ENCODE results near the gene WFDC10B. TPM values are rescaled to one million over a fixed set of nuclear protein-coding genes. Genes with fewer than 3 reads are reported as not detected.

Gene WFDC10B
- total and polyA plus RNA-seq, 9 of the 15 experiments (the other 6 are each of a cell fraction or from before 2014, with no cell fraction given), result not detected

- Histone ChIP-seq H3K4me2 (ENCODE audit: insufficient read depth, low read length) (no peak overlapping the region), H3K9me1 (ENCODE audit: control insufficient read depth, insufficient read depth, low read length) (no peaks in the 10 kb centered on the region), H3K9ac (ENCODE audit: insufficient read depth in 1 of 2, low read depth in 2 of 2, low read length in 2 of 2) (no peak overlapping the region), H3K4me3 (no peak overlapping the region), H3K36me3 (ENCODE audit: control insufficient read depth, insufficient read depth, low read length) (no peaks in the 10 kb centered on the region), H3K79me2 (ENCODE audit: control insufficient read depth, insufficient read depth, low read length) (no peaks in the 10 kb centered on the region), H3K27me3 (ENCODE audit: control insufficient read depth in 2 of 2, insufficient read depth in 2 of 2, low read length in 2 of 2) (no peaks in the 10 kb centered on the region), H3K4me1 (replicated peaks in 1 of 2; ENCODE audit: control insufficient read depth in 2 of 2, insufficient read depth in 2 of 2, low read length in 2 of 2) (no peaks in the 10 kb centered on the region), H4K20me1 (replicated peaks; ENCODE audit: control insufficient read depth, insufficient read depth, low read length) (no peaks in the 10 kb centered on the region), H3K27ac (ENCODE audit: extremely low read depth, low read depth, low read length) (no peak overlapping the region), H3K9me3 (replicated peaks; ENCODE audit: control insufficient read depth, insufficient read depth, low read depth, low read length) (no peaks in the 10 kb centered on the region), H2AFZ (ENCODE audit: low read depth, low read length) (no peak overlapping the region)
- TF ChIP-seq FOSL1 (tag; conservative IDR thresholded peaks at IDR 0.05) (no peak), MYBL2 (IDR thresholded peaks at IDR 0.05; ENCODE audit: low read depth) (no peak), MYBL2 (CRISPR knock-in tag; IDR thresholded peaks at IDR 0.05; ENCODE audit: borderline replicate concordance) (no peak), ATF7 (IDR thresholded peaks at IDR 0.05) (no peak), ZNF764 (CRISPR knock-in tag; IDR thresholded peaks at IDR 0.05; ENCODE audit: low read depth) (no peak), CXXC5 (CRISPR knock-in tag; IDR thresholded peaks at IDR 0.05) (no peak)
- CTCF ChIA-PET (ENCODE audit: low intra/inter-chr PET ratio), result no interaction called here
- in situ Hi-C loops (cut with MboI) (no loop called here), intact Hi-C loops (cut with micrococcal nuclease) (no loop called here)
- no TSS peak for BruUV-seq (replicated peaks)
- no peak for DNase-seq (ENCODE audit: extremely low read depth in 1 of 4, low spot score in 3 of 4)
- POLR2A ChIA-PET, result no interaction called here
- ATAC-seq, result no peak
- no peak for FAIRE-seq
These were observed 25.2 kb downstream of the WFDC10B start for GRCh38 chr20:45679650-45680049.

DNA sequence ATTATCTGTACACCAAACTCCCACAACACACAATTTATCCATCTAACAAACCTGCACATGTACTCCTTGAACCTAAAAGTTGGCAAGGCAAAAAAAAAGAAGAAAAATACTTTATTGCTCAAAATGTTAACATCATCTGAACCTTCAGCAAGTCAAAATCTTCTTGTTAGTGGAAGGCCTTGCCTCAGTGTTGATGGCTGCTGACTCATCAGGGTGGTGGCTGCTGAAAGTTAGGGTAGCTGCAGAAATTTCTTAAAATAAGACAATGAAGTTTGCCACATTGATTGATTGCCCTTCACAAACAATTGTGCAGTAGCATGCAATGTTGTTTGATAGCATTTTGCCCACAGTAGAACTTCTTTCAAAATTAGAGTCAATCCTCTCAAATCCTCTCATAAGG lies 32.1 kb downstream of the WFDC10B start:
- in situ Hi-C loops (cut with MboI), result no loop called here
- no peak overlapping the region for H3K9ac ChIP-seq (ENCODE audit: insufficient read depth in 1 of 2, low read depth in 2 of 2, low read length in 2 of 2)
- TF ChIP-seq BRCA1 (IDR thresholded peaks at IDR 0.05) (no peak), BRCA1 (CRISPR knock-in tag; IDR thresholded peaks at IDR 0.05) (no peak), HNRNPH1 (optimal IDR thresholded peaks at IDR 0.05; ENCODE audit: low read depth, low read length) (no peak), KLF10 (CRISPR knock-in tag; IDR thresholded peaks at IDR 0.05) (no peak), ZFP30 (CRISPR knock-in tag; IDR thresholded peaks at IDR 0.05; ENCODE audit: borderline replicate concordance) (no peak), TOE1 (IDR thresholded peaks at IDR 0.05; ENCODE audit: borderline replicate concordance) (no peak), TOE1 (CRISPR knock-in tag; IDR thresholded peaks at IDR 0.05; ENCODE audit: borderline replicate concordance, low read depth) (no peak), MCM7 (IDR thresholded peaks at IDR 0.05) (no peak), DPF2 (IDR thresholded peaks at IDR 0.05) (no peak), YBX1 (IDR thresholded peaks at IDR 0.05) (no peak), PATZ1 (CRISPR knock-in tag; IDR thresholded peaks at IDR 0.05; ENCODE audit: borderline replicate concordance) (no peak)
- TF ChIP-seq, protein P1, sequence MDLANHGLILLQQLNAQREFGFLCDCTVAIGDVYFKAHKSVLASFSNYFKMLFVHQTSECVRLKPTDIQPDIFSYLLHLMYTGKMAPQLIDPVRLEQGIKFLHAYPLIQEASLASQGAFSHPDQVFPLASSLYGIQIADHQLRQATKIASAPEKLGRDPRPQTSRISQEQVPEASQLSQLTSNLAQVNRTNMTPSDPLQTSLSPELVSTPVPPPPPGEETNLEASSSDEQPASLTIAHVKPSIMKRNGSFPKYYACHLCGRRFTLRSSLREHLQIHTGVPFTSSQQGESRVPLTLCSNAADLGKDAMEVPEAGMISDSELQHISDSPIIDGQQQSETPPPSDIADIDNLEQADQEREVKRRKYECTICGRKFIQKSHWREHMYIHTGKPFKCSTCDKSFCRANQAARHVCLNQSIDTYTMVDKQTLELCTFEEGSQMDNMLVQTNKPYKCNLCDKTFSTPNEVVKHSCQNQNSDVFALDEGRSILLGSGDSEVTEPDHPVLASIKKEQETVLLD (IDR thresholded peaks at IDR 0.05), result no peak

More for the DNA sequence above, 32.1 kb downstream of the WFDC10B start:
- Histone ChIP-seq H3K36me3 (ENCODE audit: control insufficient read depth, insufficient read depth, low read length) (no peaks in the 10 kb centered on the region), H3K4me3 (no peak overlapping the region), H3K27me3 (ENCODE audit: control insufficient read depth in 2 of 2, insufficient read depth in 2 of 2, low read length in 2 of 2) (no peaks in the 10 kb centered on the region), H3K4me1 (replicated peaks in 1 of 2; ENCODE audit: control insufficient read depth in 2 of 2, insufficient read depth in 2 of 2, low read length in 2 of 2) (no peaks in the 10 kb centered on the region), H3K9me3 (replicated peaks; ENCODE audit: control insufficient read depth, insufficient read depth, low read depth, low read length) (no peaks in the 10 kb centered on the region), H3K27ac (ENCODE audit: extremely low read depth, low read depth, low read length) (no peak overlapping the region), H3K9me1 (ENCODE audit: control insufficient read depth, insufficient read depth, low read length) (no peaks in the 10 kb centered on the region), H4K20me1 (replicated peaks; ENCODE audit: control insufficient read depth, insufficient read depth, low read length) (no peaks in the 10 kb centered on the region), H3K79me2 (ENCODE audit: control insufficient read depth, insufficient read depth, low read length) (no peaks in the 10 kb centered on the region), H2AFZ (ENCODE audit: low read depth, low read length) (no peak overlapping the region), H3K4me2 (ENCODE audit: insufficient read depth, low read length) (no peak overlapping the region)
- DNase-seq (ENCODE audit: extremely low read depth in 1 of 4, low spot score in 3 of 4) (no peak), FAIRE-seq (no peak), ATAC-seq (no peak)
- ChIA-PET CTCF (ENCODE audit: low intra/inter-chr PET ratio) (interaction anchor here (0.7 kb wide), 1 partner anchor 93 kb away, joined by 3 read pairs; no protein-coding TSS in a partner anchor), POLR2A (no interaction called here)
- no TSS peak for BruUV-seq (replicated peaks)
- intact Hi-C loops (cut with micrococcal nuclease), result no loop called here

Data from K562 (cell line).